ENCODE results near the gene LRRC17.

The LRRC17 gene

GRCh38 chr7:102943423-102944169 lies 30.8 kb downstream of the LRRC17 start:
- no peaks in the 10 kb centered on the region for H3K9me2 ChIP-seq (replicated peaks; ENCODE audit: control insufficient read depth, low read length)
- peaks cover 5% of the 10 kb centered on the region for H3K4me1 ChIP-seq (ENCODE audit: control insufficient read depth, low read length)
- H3K4me3 ChIP-seq (ENCODE audit: low read length) = no peak overlapping the region
- H4K20me1 ChIP-seq (ENCODE audit: control insufficient read depth, insufficient read depth, low read depth, low read length) = no peaks in the 10 kb centered on the region
- no peaks in the 10 kb centered on the region for H3K36me3 ChIP-seq (ENCODE audit: control insufficient read depth, low read length)
- H3F3A ChIP-seq (ENCODE audit: control insufficient read depth, insufficient read depth) = no peaks in the 10 kb centered on the region
- no peaks in the 10 kb centered on the region for H3K27me3 ChIP-seq (ENCODE audit: control insufficient read depth, low read length)
- H3K27ac ChIP-seq (ENCODE audit: low read depth, low read length) = no peak overlapping the region
- TF ChIP-seq CTCF (IDR thresholded peaks at IDR 0.05; ENCODE audit: low read depth, low read length, poor library complexity, severe bottlenecking) = no peak
- TF ChIP-seq EZH2phosphoT487 (IDR thresholded peaks at IDR 0.05; ENCODE audit: borderline replicate concordance, low read length) = no peak
- H3K9me3 ChIP-seq (ENCODE audit: control insufficient read depth, insufficient read depth, low read length) = no peaks in the 10 kb centered on the region
- no peak overlapping the region for H3K4me2 ChIP-seq (ENCODE audit: low read length)
- H3K79me2 ChIP-seq (ENCODE audit: control insufficient read depth, low read length) = no peaks in the 10 kb centered on the region

GRCh38 chr7:102944241-102944640 lies 31.4 kb downstream of the LRRC17 start:
- H3K79me2 ChIP-seq (ENCODE audit: control insufficient read depth, low read length) = no peaks in the 10 kb centered on the region
- no peaks in the 10 kb centered on the region for H3K36me3 ChIP-seq (ENCODE audit: control insufficient read depth, low read length)
- no peaks in the 10 kb centered on the region for H3K27me3 ChIP-seq (ENCODE audit: control insufficient read depth, low read length)
- H3K4me2 ChIP-seq (ENCODE audit: low read length) = no peak overlapping the region
- no peak overlapping the region for H3K27ac ChIP-seq (ENCODE audit: low read depth, low read length)
- no peaks in the 10 kb centered on the region for H3K4me1 ChIP-seq (ENCODE audit: control insufficient read depth, low read length)
- H3K4me3 ChIP-seq (ENCODE audit: low read length) = no peak overlapping the region
- H3K9me3 ChIP-seq (ENCODE audit: control insufficient read depth, insufficient read depth, low read length) = no peaks in the 10 kb centered on the region
- H3F3A ChIP-seq (ENCODE audit: control insufficient read depth, insufficient read depth) = no peaks in the 10 kb centered on the region
- no peaks in the 10 kb centered on the region for H3K9me2 ChIP-seq (replicated peaks; ENCODE audit: control insufficient read depth, low read length)
- no peaks in the 10 kb centered on the region for H4K20me1 ChIP-seq (ENCODE audit: control insufficient read depth, insufficient read depth, low read depth, low read length)
- TF ChIP-seq CTCF (IDR thresholded peaks at IDR 0.05; ENCODE audit: low read depth, low read length, poor library complexity, severe bottlenecking) = no peak
- TF ChIP-seq EZH2phosphoT487 (IDR thresholded peaks at IDR 0.05; ENCODE audit: borderline replicate concordance, low read length) = no peak

GRCh38 chr7:102951839-102952238 lies 39.0 kb downstream of the LRRC17 start:
- no peaks in the 10 kb centered on the region for H3F3A ChIP-seq (ENCODE audit: control insufficient read depth, insufficient read depth)
- no peaks in the 10 kb centered on the region for H3K27me3 ChIP-seq (ENCODE audit: control insufficient read depth, low read length)
- no peaks in the 10 kb centered on the region for H3K4me1 ChIP-seq (ENCODE audit: control insufficient read depth, low read length)
- H3K4me2 ChIP-seq (ENCODE audit: low read length) = no peak overlapping the region
- H3K9me2 ChIP-seq (replicated peaks; ENCODE audit: control insufficient read depth, low read length) = no peaks in the 10 kb centered on the region
- H3K36me3 ChIP-seq (ENCODE audit: control insufficient read depth, low read length) = no peaks in the 10 kb centered on the region
- no peak overlapping the region for H3K27ac ChIP-seq (ENCODE audit: low read depth, low read length)
- no peaks in the 10 kb centered on the region for H3K79me2 ChIP-seq (ENCODE audit: control insufficient read depth, low read length)
- H3K9me3 ChIP-seq (ENCODE audit: control insufficient read depth, insufficient read depth, low read length) = no peaks in the 10 kb centered on the region; the same call in 1 of the 2 replicates
- no peak overlapping the region for H3K4me3 ChIP-seq (ENCODE audit: low read length)
- no peak for TF ChIP-seq CTCF (IDR thresholded peaks at IDR 0.05; ENCODE audit: low read depth, low read length, poor library complexity, severe bottlenecking)
- TF ChIP-seq EZH2phosphoT487 (IDR thresholded peaks at IDR 0.05; ENCODE audit: borderline replicate concordance, low read length) = no peak
- no peaks in the 10 kb centered on the region for H4K20me1 ChIP-seq (ENCODE audit: control insufficient read depth, insufficient read depth, low read depth, low read length)

Data from DOHH2 (cell line).